ENCODE data around the gene PTEN. TPM values are rescaled to one million over a fixed set of nuclear protein-coding genes. Genes with fewer than 3 reads are reported as not detected.
"Not testable (repeated sequence)": the region's sequence is repeated elsewhere in the genome, so short reads cannot be mapped to it uniquely, and the experiment has no call there.

The PTEN gene
- total RNA-seq, 1 donor from 2014 or later = 212 TPM

- FAIRE-seq (no peak), DNase-seq (ENCODE audit: low spot score in 2 of 2) (no peak)
Measured at GRCh38 chr10:87844837-87845623, 18.4 kb upstream of the PTEN start.

- peak; percentile 8 for FAIRE-seq
Measured at GRCh38 chr10:87845624-87845998, 17.8 kb upstream of the PTEN start.

GRCh38 chr10:87846023-87846422 is 17.4 kb upstream of the PTEN start:
- no peak for DNase-seq (ENCODE audit: low spot score in 2 of 2)
- FAIRE-seq = no peak

More at GRCh38 chr10:87845624-87845998, 17.8 kb upstream of the PTEN start:
- DNase-seq (ENCODE audit: low spot score in 2 of 2) = no peak

- DNase-seq (ENCODE audit: low spot score in 2 of 2); FAIRE-seq: not testable (repeated sequence)
Measured at GRCh38 chr10:87846711-87847110, 16.7 kb upstream of the PTEN start.

- no peak for DNase-seq (ENCODE audit: low spot score in 2 of 2)
- FAIRE-seq = no peak
Measured at GRCh38 chr10:87847550-87847949, 15.9 kb upstream of the PTEN start.

- no peak for DNase-seq (ENCODE audit: low spot score in 2 of 2)
- no peak for FAIRE-seq
Measured at GRCh38 chr10:87849001-87849400, 14.4 kb upstream of the PTEN start.

- FAIRE-seq (no peak), DNase-seq (ENCODE audit: low spot score in 2 of 2) (peak in 1 of 2 donors; percentile 46)
Measured at GRCh38 chr10:87850742-87851205, 12.7 kb upstream of the PTEN start.

- DNase-seq (ENCODE audit: low spot score in 2 of 2) = no peak
- no peak for FAIRE-seq
Measured at GRCh38 chr10:87852089-87852488, 11.3 kb upstream of the PTEN start.

GRCh38 chr10:87855247-87855646 is 8.2 kb upstream of the PTEN start:
- FAIRE-seq; DNase-seq (ENCODE audit: low spot score in 2 of 2): not testable (repeated sequence)

- FAIRE-seq; DNase-seq (ENCODE audit: low spot score in 2 of 2): not testable (repeated sequence)
Measured at GRCh38 chr10:87855665-87856064, 7.8 kb upstream of the PTEN start.

- FAIRE-seq (no peak), DNase-seq (ENCODE audit: low spot score in 2 of 2) (peak in 1 of 2 donors; percentile 37)
Measured at GRCh38 chr10:87860156-87860795, 3.1 kb upstream of the PTEN start.

- DNase-seq (ENCODE audit: low spot score in 2 of 2) (no peak), FAIRE-seq (no peak)
Measured at GRCh38 chr10:87860816-87861403, 2.5 kb upstream of the PTEN start.

- DNase-seq (ENCODE audit: low spot score in 2 of 2) (peak in 1 of 2 donors; percentile 34), FAIRE-seq (no peak)
Measured at GRCh38 chr10:87861566-87861952, 1.9 kb upstream of the PTEN start.

GRCh38 chr10:87861953-87862678 is 1.3 kb upstream of the PTEN start:
- FAIRE-seq (no peak), DNase-seq (ENCODE audit: low spot score in 2 of 2) (peak; percentile 81)

GRCh38 chr10:87862679-87863052 is 759 bp upstream of the PTEN start:
- FAIRE-seq = no peak
- DNase-seq (ENCODE audit: low spot score in 2 of 2) = peak in 1 of 2 donors; percentile 35

GRCh38 chr10:87863951-87864495 is 598 bp downstream of the PTEN start:
- FAIRE-seq; DNase-seq (ENCODE audit: low spot score in 2 of 2): not testable (repeated sequence)

- no peak for DNase-seq (ENCODE audit: low spot score in 2 of 2)
- no peak for FAIRE-seq
Measured at GRCh38 chr10:87864496-87865059, 1.2 kb downstream of the PTEN start.

GRCh38 chr10:87865241-87865881 is 1.9 kb downstream of the PTEN start:
- FAIRE-seq = no peak
- no peak for DNase-seq (ENCODE audit: low spot score in 2 of 2)

- DNase-seq (ENCODE audit: low spot score in 2 of 2) (no peak), FAIRE-seq (no peak)
Measured at GRCh38 chr10:87866412-87866974, 3.1 kb downstream of the PTEN start.
